Astrocyte of the cerebellum (primary cell): Measurements from ENCODE around the gene NDST4.

Source experiments
- DNase-seq: peaks from one replicate; pipeline ENCODE4 v3.0.0-alpha.2; 2011; ENCODE audit warnings: low read depth
- H3K4me3 ChIP-seq: 2 replicates; pipeline ENCODE4 v1.5.1; 2011; ENCODE audit warnings: mild to moderate bottlenecking, low read depth, low read length, moderate library complexity
- in situ Hi-C: cut with HindIII; loops from 2 replicates; pipeline ENCODE4 v1.10.0; 2017; ENCODE audit warnings: low sequenced_read_pairs
- TF ChIP-seq, protein P1 (sequence below): IDR thresholded peaks from 2 replicates; pipeline ENCODE4 v1.5.1; 2012; ENCODE audit warnings: low read length, low read depth, moderate library complexity, mild to moderate bottlenecking; ENCODE audit errors: missing control alignments

NDST4 gene

DNA sequence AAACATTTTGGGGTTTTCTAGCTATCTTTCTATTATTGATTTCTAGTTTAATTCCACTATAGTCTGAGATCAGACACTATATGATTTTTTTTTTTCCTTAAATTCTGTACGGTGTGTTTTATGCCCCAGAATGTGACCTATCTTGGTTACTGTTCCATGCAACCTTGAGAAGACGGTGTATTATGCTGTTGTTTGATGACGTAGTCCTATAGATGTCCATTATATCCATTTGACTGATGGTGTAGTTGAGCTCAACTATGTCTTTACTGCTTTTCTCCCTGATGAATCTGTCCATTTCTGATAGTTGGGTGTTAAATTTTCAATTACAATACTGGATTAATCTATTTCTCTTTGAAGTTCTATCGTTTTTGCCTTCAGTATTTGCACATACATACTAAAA, 212.5 kb downstream of the NDST4 start:
- no peak for DNase-seq
- TF ChIP-seq, protein P1, sequence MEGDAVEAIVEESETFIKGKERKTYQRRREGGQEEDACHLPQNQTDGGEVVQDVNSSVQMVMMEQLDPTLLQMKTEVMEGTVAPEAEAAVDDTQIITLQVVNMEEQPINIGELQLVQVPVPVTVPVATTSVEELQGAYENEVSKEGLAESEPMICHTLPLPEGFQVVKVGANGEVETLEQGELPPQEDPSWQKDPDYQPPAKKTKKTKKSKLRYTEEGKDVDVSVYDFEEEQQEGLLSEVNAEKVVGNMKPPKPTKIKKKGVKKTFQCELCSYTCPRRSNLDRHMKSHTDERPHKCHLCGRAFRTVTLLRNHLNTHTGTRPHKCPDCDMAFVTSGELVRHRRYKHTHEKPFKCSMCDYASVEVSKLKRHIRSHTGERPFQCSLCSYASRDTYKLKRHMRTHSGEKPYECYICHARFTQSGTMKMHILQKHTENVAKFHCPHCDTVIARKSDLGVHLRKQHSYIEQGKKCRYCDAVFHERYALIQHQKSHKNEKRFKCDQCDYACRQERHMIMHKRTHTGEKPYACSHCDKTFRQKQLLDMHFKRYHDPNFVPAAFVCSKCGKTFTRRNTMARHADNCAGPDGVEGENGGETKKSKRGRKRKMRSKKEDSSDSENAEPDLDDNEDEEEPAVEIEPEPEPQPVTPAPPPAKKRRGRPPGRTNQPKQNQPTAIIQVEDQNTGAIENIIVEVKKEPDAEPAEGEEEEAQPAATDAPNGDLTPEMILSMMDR: no peak
- no peak overlapping the region for H3K4me3 ChIP-seq
- in situ Hi-C loops: no loop called here

DNA sequence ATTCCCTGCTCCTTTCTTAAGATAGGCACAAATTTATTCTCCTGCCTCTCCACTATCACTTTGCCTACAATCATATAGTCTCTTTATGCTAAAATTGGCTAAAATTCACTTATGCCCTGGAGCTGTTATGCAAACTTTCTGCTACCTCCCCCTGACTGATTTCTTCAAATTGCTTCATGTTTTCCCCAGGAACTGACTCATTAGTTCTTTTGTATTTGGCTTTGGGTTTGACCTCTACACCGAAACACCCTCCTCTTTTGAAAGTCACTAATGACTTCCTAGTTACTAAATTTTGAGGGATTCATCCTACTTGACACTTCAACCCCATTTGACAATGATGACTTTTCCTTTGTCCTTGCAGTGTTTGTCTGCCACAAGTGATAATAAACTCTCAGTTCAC, 222.6 kb downstream of the NDST4 start:
- in situ Hi-C loops: no loop called here
- TF ChIP-seq, protein P1: no peak
- no peak overlapping the region for H3K4me3 ChIP-seq
- DNase-seq: no peak

DNA sequence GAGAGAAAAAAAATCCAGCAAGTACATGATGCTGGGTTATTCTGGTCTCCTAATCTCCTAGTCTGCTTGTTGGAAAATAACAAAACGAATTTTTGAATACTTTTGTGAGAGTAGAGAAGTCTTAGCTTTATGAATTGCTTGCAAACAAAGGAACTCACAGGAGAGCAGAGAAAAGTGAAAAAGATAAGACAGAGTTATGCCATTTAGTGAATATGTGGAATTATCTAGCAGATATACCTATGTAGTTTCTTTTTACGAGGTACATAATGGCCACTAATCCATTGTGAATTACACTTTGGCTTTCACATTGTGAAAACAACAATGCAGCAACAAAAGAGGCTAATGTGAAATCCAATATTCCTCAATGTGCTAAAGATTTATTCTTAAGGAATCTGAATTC, 226.7 kb downstream of the NDST4 start:
- no peak for DNase-seq
- H3K4me3 ChIP-seq: no peak overlapping the region
- in situ Hi-C loops: no loop called here
- TF ChIP-seq, protein P1: no peak

DNA sequence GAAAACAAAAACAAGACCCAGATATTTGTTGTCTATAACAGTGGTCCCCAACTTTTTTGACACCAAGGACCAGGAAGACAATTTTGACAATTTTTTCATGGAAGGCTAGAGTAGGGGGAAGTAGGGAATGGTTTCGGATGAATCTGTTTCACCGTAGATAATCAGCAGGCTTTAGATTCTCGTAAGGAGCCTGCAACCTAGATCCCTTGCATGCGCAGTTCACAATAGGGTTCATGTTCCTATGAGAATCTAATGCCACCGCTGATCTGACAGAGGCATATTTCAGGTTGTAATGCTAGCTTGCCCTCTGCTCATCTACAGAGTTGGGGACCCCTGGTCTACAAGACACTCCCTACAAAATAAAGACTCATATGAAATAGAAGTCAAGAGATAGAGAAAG, 229.8 kb downstream of the NDST4 start:
- H3K4me3 ChIP-seq: no peak overlapping the region
- no peak for DNase-seq
- in situ Hi-C loops: no loop called here
- TF ChIP-seq, protein P1: no peak

DNA sequence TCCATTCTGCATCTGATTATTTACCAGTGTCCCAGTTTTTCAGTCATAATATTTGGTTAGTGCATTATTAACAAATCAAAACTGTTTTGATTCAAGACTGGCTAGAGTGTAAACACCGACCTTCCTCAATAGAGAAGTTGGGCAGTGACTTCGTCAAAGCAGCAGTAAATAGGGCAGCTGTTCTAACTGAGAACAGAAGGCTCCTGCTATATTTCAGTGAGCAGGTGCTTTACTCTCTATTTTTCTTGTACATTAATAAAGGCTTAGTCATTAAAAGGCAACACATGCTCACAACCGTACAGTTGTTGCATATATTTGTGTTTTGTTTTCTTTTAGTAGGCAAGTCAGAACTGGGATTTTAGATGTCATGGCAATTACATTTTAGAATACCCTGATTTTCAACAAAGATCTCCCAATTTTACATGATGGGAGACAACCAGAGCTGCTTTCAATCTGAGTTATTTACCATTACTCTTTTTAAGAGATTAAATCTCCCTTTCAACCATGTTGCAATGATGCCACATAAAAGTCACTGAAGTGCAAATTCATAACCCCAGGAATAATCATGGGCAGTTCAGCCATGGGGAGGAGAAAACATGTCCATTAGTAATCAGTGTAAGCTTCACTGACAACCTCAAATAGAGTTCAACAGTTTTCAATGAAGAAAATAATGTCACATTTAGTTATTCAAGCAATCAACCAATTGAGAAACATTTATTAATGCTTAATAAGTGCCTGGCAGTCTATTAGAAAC, 233.3 kb downstream of the NDST4 start:
- DNase-seq: no peak
- TF ChIP-seq, protein P1: no peak
- no peak overlapping the region for H3K4me3 ChIP-seq
- in situ Hi-C loops: no loop called here

DNA sequence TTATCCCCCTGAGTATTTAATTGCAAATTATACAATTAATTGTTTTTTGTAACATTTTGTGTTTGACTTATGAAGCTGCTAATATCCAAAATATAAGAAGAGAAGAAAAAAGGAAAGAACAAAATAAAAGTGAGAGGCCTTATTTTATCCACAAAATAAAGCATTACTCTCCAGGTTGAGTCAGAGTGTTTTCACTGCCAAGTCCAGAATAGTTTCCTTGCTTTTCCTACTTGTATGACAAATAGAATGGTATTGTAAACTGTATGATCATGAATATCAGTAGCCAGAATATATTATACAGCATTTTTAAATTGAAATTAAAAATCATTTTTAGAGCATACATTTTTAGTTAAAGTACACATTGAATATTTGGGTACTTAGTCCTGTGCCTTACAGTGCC, 237.8 kb downstream of the NDST4 start:
- DNase-seq: peak; percentile 18
- TF ChIP-seq, protein P1: no peak
- in situ Hi-C loops: no loop called here
- no peak overlapping the region for H3K4me3 ChIP-seq

DNA sequence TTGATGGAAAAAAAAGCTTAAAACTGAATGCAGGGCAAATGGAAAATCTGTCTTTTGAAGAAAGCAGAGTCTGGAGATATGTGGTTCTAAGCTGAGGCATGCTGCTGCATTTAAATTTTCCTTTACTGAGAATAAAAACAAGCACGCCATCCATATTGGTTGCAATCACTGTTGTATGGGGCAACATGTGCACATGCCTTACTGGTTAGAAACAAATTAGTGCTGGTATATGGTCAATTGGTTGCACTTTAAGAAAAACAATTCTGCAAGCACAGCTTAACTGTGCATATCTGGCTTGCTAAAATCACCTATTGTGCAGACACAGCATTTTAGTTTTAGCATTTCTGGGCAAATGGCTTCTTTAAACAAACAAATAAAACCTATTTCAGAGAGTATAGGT, 239.1 kb downstream of the NDST4 start:
- TF ChIP-seq, protein P1: no peak
- peak; percentile 20 for DNase-seq
- H3K4me3 ChIP-seq: no peak overlapping the region
- in situ Hi-C loops: no loop called here
